HCT116 (cell line): Measurements from ENCODE around the gene KCNQ4. TPM values are rescaled to one million over a fixed set of nuclear protein-coding genes. Genes with fewer than 3 reads are reported as not detected.

Experiments used
- ATAC-seq: fragments of 200-7000 bp; cut with Tn5 transposase; 2 replicates; pipeline ENCODE4 v1.9.1; 2020; ENCODE audit warnings: mild to moderate bottlenecking, moderate library complexity
- Bru-seq: library from RNA; stranded (reverse); fragments of 400-500 nt; gene quantifications from one replicate; lab custom pipeline; 2021; lab: Mats Ljungman, UMichigan
- BruChase-seq, 2 experiments: library from RNA; stranded (reverse); fragments of 400-500 nt; gene quantifications; one replicate each; lab custom pipeline; 2021; lab: Mats Ljungman, UMichigan
- BruUV-seq: library from RNA; stranded (reverse); fragments of 400-500 nt; replicated peaks from 2 replicates; lab custom pipeline; 2021; lab: Mats Ljungman, UMichigan
- CTCF ChIA-PET: fragments of 300-600 bp; sonication (Branson Sonifier 250); formaldehyde crosslinking; loops from one replicate; lab custom pipeline; 2021; ENCODE audit warnings: antibody characterized with exemption; lab: Charles Lee
- POLR2A ChIA-PET: fragments of 300-600, 350-600 bp; sonication (Branson Sonifier 250); formaldehyde crosslinking; loops from one replicate; lab custom pipeline; 2021; ENCODE audit warnings: antibody characterized with exemption; lab: Charles Lee
- RAD21 ChIA-PET, 2 experiments: fragments of 300-600 bp; sonication (Branson Sonifier 250); formaldehyde crosslinking; loops; one replicate each; lab custom pipeline; 2023; ENCODE audit warnings: low total read pairs in 2 of 2; ENCODE audit not compliant: uncharacterized antibody in 2 of 2, unreplicated experiment in 2 of 2, low non-redundant PET in 1 of 2; lab: Charles Lee
- DNase-seq: peaks from one replicate; pipeline ENCODE4 v3.0.0-alpha.2; 2010; ENCODE audit warnings: low read depth, low spot score
- H2AFZ ChIP-seq: fragments of 200-600 bp; shearing (Covaris generic), sonication (generic); 2 replicates; pipeline ENCODE4 v1.6.1; 2017; ENCODE audit warnings: low read depth, mixed run types, mixed read lengths, antibody characterized with exemption, low read length; ENCODE audit not compliant: poor library complexity, severe bottlenecking
- H3K27ac ChIP-seq: 2 replicates; pipeline ENCODE4 v1.5.1; 2012; ENCODE audit warnings: low read depth, low read length
- H3K27me3 ChIP-seq: fragments of 200-600 bp; sonication (generic); 2 replicates; pipeline ENCODE4 v1.6.1; 2016; ENCODE audit warnings: mixed run types, low read length, mixed read lengths; ENCODE audit not compliant: insufficient read depth
- H3K36me3 ChIP-seq, 2 experiments: fragments of 200-500 bp in 1 of 2; fragments of 200-600 bp in 1 of 2; sonication (Bioruptor generic) in 1 of 2; sonication (generic) in 1 of 2; 2 replicates each; pipeline versions ENCODE4 v1.5.1 to v1.6.1; 2014 to 2016; ENCODE audit warnings: low read length in 2 of 2, inconsistent platforms in 1 of 2, mixed read lengths in 1 of 2, mixed run types in 1 of 2; ENCODE audit not compliant: insufficient read depth in 2 of 2, control insufficient read depth in 1 of 2
- H3K4me1 ChIP-seq, 2 experiments: fragments of 200-600 bp in 1 of 2; sonication (generic) in 1 of 2; 2 replicates each; pipeline versions ENCODE4 v1.5.1 to v1.6.1; 2012 to 2017; ENCODE audit warnings: low read length in 2 of 2, inconsistent platforms in 1 of 2, mild to moderate bottlenecking in 1 of 2, mixed read lengths in 1 of 2, mixed run types in 1 of 2, moderate library complexity in 1 of 2; ENCODE audit not compliant: insufficient read depth in 2 of 2, control insufficient read depth in 1 of 2
- H3K4me2 ChIP-seq: fragments of 200-600 bp; sonication (generic); 2 replicates; pipeline ENCODE4 v1.6.1; 2017; ENCODE audit warnings: mixed run types, low read length, mixed read lengths
- H3K4me3 ChIP-seq, 2 experiments: fragments of 200-600 bp in 1 of 2; sonication (generic) in 1 of 2; replicated peaks in 1 of 2; 2 replicates each; pipeline ENCODE4 v1.5.1; 2011 to 2016; ENCODE audit warnings: low read length in 2 of 2, control low read depth in 1 of 2, low read depth in 1 of 2, mild to moderate bottlenecking in 1 of 2, mixed read lengths in 1 of 2, mixed run types in 1 of 2
- H3K79me2 ChIP-seq: fragments of 200-600 bp; sonication (generic); 2 replicates; pipeline ENCODE4 v1.6.1; 2017; ENCODE audit warnings: mild to moderate bottlenecking, mixed run types, low read length, moderate library complexity, mixed read lengths; ENCODE audit not compliant: insufficient read depth
- H3K9ac ChIP-seq: fragments of 200-600 bp; sonication (generic); 2 replicates; pipeline ENCODE4 v1.6.1; 2016; ENCODE audit warnings: low read length, mixed read lengths
- H3K9me2 ChIP-seq: fragments of 200-600 bp; sonication (generic), shearing (Covaris generic); 2 replicates; pipeline ENCODE4 v1.6.1; 2017; ENCODE audit warnings: mixed run types, mild to moderate bottlenecking, moderate library complexity; ENCODE audit not compliant: insufficient read depth
- H3K9me3 ChIP-seq, 2 experiments: fragments of 200-500 bp in 1 of 2; fragments of 200-600 bp in 1 of 2; sonication (Bioruptor generic) in 1 of 2; sonication (generic) in 1 of 2; 2 replicates each; pipeline ENCODE4 v1.6.1; 2014 to 2017; ENCODE audit warnings: low read length in 2 of 2, mixed read lengths in 2 of 2, inconsistent platforms in 1 of 2, low read depth in 1 of 2, mild to moderate bottlenecking in 1 of 2, mixed run types in 1 of 2, moderate library complexity in 1 of 2; ENCODE audit not compliant: control insufficient read depth in 1 of 2, insufficient read depth in 1 of 2
- H4K20me1 ChIP-seq: fragments of 200-600 bp; sonication (generic), shearing (Covaris generic); 2 replicates; pipeline ENCODE4 v1.6.1; 2017; ENCODE audit warnings: mixed run types, mild to moderate bottlenecking, moderate library complexity; ENCODE audit not compliant: insufficient read depth
- CEBPB ChIP-seq: IDR thresholded peaks from 2 replicates; pipeline ENCODE4 v1.6.1; 2012; ENCODE audit warnings: low read depth
- EGR1 ChIP-seq: IDR thresholded peaks from 2 replicates; pipeline ENCODE4 v1.6.1; 2012; ENCODE audit warnings: low read depth
- ELF1 ChIP-seq: IDR thresholded peaks from 2 replicates; pipeline ENCODE4 v1.6.1; 2012; ENCODE audit warnings: low read depth, borderline replicate concordance
- FOSL1 ChIP-seq: IDR thresholded peaks from 2 replicates; pipeline ENCODE4 v1.6.1; 2012; ENCODE audit warnings: low read depth
- JUND ChIP-seq: IDR thresholded peaks from 2 replicates; pipeline ENCODE4 v1.6.1; 2012
- MAX ChIP-seq: IDR thresholded peaks from 2 replicates; pipeline ENCODE4 v1.6.1; 2012
- POLR2AphosphoS5 ChIP-seq: IDR thresholded peaks from 2 replicates; pipeline ENCODE4 v1.6.1; 2011; ENCODE audit warnings: mild to moderate bottlenecking, low read depth, low read length, moderate library complexity
- RAD21 ChIP-seq: IDR thresholded peaks from 2 replicates; pipeline ENCODE4 v1.6.1; 2012; ENCODE audit warnings: low read depth, mild to moderate bottlenecking
- REST ChIP-seq: IDR thresholded peaks from 2 replicates; pipeline ENCODE4 v1.6.1; 2012; ENCODE audit warnings: low read depth
- SIN3A ChIP-seq: IDR thresholded peaks from 2 replicates; pipeline ENCODE4 v1.6.1; 2012; ENCODE audit warnings: low read depth
- TCF7L2 ChIP-seq: IDR thresholded peaks from 2 replicates; pipeline ENCODE4 v1.7.0; 2011; ENCODE audit warnings: borderline replicate concordance, inconsistent platforms; ENCODE audit not compliant: insufficient read depth, insufficient read length; ENCODE audit errors: extremely low read depth
- ZFX ChIP-seq: fragments of 450-650 bp; IDR thresholded peaks from 2 replicates; pipeline ENCODE4 v1.6.1; 2017
- ZNF274 ChIP-seq: fragments of 200-500 bp; sonication (Bioruptor generic); IDR thresholded peaks from 2 replicates; pipeline ENCODE4 v1.6.1; 2014; ENCODE audit warnings: mild to moderate bottlenecking, low read depth, low read length, inconsistent platforms
- intact Hi-C: fragments of 100-400 bp; cut with micrococcal nuclease; formaldehyde crosslinking; loops from 2 replicates; pipeline ENCODE4 v1.10.0; 2022
- long read RNA-seq: library from polyadenylated mRNA; unstranded; transcript quantifications from one replicate; pipeline ENCODE4 v2.0.0, GENCODE V29; 2021; ENCODE audit not compliant: unreplicated experiment
- polyA plus RNA-seq: library from polyadenylated mRNA; unstranded; fragments of >200 nt; gene quantifications from 2 replicates; pipeline ENCODE4 v1.2.1, GENCODE V29; 2012; ENCODE audit warnings: missing spikeins
- total RNA-seq: library from RNA; stranded (reverse); gene quantifications from one replicate; pipeline ENCODE4 v1.2.1, GENCODE V29; 2021; ENCODE audit not compliant: unreplicated experiment

Gene KCNQ4
- total RNA-seq (4.1 TPM), Bru-seq, nascent RNA (percentile 51 among the genes with signal in this experiment), BruChase-seq, experiment 1, labeled RNA remaining after a 6-hour chase (percentile 49 among the genes with signal in this experiment), BruChase-seq, experiment 2, labeled RNA remaining after a 2-hour chase (percentile 53 among the genes with signal in this experiment)
- polyA plus RNA-seq, result 4.2 and 4.7 TPM in 2 replicates
- long read RNA-seq, full-length matches to known transcripts, result 1 of 7 reads
- long read RNA-seq, partial matches to known transcripts, result 1 of 7 reads
- long read RNA-seq, other reads (novel, unspliced or antisense), result 5 of 7 reads

GRCh38 chr1:40783001-40783905, at the start of gene KCNQ4:
KCNQ4 (plus strand) TSS chr1:40783787; CDS start chr1:40784094, 307 bp downstream.
- Histone ChIP-seq H3K4me3 (peak within 1 kb of the TSS; percentile 43 to 57), H4K20me1 (no peaks in the 10 kb centered on the region), H3K27ac (peak within 1 kb of the TSS; percentile 24; the same call in 1 of the 2 replicates), H3K27me3 (no peaks in the 10 kb centered on the region), H3K4me2 (peak within 1 kb of the TSS; percentile 84), H3K9ac (peak within 1 kb of the TSS; percentile 58), H3K9me3 (no peaks in the 10 kb centered on the region), H3K9me2 (no peaks in the 10 kb centered on the region), H3K36me3 (no peaks in the 10 kb centered on the region), H2AFZ (peak within 1 kb of the TSS; percentile 26), H3K79me2 (peaks cover 7% of the 10 kb centered on the region; the same call in 1 of the 2 replicates), H3K4me1 (peaks cover 11 to 44% of the 10 kb centered on the region in 2 experiments)
- RAD21 ChIA-PET, result no interaction called here
- TF ChIP-seq JUND (no peak), MAX (peak; percentile 61; the same call in 1 of the 2 replicates)
- CTCF ChIA-PET, result interaction anchor here (1.3 to 1.5 kb wide), 2 partner anchors 9 to 11 kb away, joined by 7 to 8 read pairs; no protein-coding TSS in a partner anchor
- no TSS peak for BruUV-seq
- POLR2A ChIA-PET, result no interaction called here
- ATAC-seq (peak; percentile 77), DNase-seq (no peak)
- intact Hi-C loops, result no loop called here

DNA sequence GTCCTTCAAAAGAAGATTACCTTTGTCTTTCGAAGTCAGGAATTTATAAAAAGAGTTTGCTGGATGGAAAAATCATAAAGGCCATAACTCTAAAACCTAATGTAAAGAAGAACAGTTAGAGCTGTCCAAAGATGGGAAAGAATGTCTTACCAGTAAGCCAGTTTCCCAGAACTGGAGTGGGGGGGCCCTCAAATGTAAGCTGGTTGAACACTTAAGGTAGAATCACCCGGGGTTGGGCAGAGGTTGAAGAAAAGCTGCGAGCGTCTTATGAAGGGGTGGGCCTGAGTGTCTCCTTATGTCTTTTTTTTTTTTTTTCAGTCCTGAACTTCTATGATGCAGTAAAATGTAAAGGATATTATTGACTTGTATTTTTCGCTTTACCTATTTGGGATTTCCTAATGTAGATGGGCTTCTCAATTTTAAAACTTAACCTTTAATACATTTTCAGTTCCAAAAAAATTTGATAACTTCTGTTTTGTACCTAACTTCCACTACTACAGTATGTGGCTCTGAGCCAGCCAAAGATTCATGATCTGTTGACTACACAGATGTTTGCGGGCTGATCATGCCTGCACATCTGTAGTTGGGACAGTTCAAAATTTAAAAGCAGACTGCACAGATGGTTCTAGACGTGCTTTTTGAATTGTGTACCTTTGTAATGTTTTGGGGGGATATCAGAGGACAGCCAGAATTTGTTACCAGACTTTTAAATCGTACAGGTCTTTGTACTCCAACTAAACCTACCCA, 48.5 kb upstream of the KCNQ4 start:
- ATAC-seq (no peak), DNase-seq (no peak)
- H2AFZ ChIP-seq, result no peak overlapping the region
- intact Hi-C loops, result no loop called here
- H3K36me3 ChIP-seq, result peaks cover 2 to 9% of the 10 kb centered on the region in 2 experiments; a peak in 2 of 4 replicates
- peaks cover 7% of the 10 kb centered on the region; the same call in 1 of the 2 replicates for H4K20me1 ChIP-seq
- H3K9me2 ChIP-seq, result no peaks in the 10 kb centered on the region
- no peaks in the 10 kb centered on the region for H3K27me3 ChIP-seq
- ChIA-PET POLR2A (interaction anchor here (0.8 kb wide), 1 partner anchor 44 kb away, joined by 3 read pairs; the partner anchor contains the start of gene NFYC), RAD21 (no interaction called here), CTCF (no interaction called here)
- peaks cover 62% of the 10 kb centered on the region for H3K79me2 ChIP-seq
- H3K4me1 ChIP-seq, result 0 out of 4 replicates have a peak, but pooled peaks cover 0 to 2% of the 10 kb centered on the region in 2 experiments
- no peaks in the 10 kb centered on the region for H3K9me3 ChIP-seq
- no TSS peak for BruUV-seq
- no peak overlapping the region for H3K27ac ChIP-seq
- H3K9ac ChIP-seq, result no peak overlapping the region
- H3K4me3 ChIP-seq, result no peak overlapping the region
- H3K4me2 ChIP-seq, result no peak overlapping the region
- no peak for TF ChIP-seq REST
- no peak for TF ChIP-seq SIN3A
- no peak for TF ChIP-seq CEBPB
- no peak for TF ChIP-seq FOSL1
- TF ChIP-seq ZFX, result no peak
- TF ChIP-seq RAD21, result no peak
- no peak for TF ChIP-seq ELF1
- TF ChIP-seq ZNF274, result no peak
- TF ChIP-seq POLR2AphosphoS5, result no peak
- no peak for TF ChIP-seq EGR1
- TF ChIP-seq TCF7L2, result no peak
